ENCODE measurements around the gene KCNQ5. TPM values are rescaled to one million over a fixed set of nuclear protein-coding genes. Genes with fewer than 3 reads are reported as not detected.

The KCNQ5 gene
- total RNA-seq, 1 donor from 2014 or later, result 0.11 TPM

DNA sequence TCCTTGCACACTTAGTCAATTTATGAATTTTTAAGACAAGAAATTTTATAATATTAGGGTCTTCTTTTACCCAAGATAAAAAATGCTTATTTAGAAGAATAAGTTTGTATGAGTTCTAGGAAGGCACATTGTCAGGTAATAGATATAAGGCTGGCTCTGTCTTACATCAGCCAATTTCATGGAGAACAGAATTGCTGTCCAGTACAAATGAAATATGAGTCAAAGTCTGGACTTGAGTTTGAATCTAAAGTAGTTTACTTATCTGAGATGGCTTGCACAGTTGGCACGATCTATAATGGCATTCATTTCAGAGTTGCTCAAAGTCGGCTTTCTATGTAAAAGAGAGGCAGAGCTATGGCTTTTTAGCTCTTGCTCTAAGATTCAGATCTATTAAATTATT, 228.2 kb downstream of the KCNQ5 start:
- intact Hi-C loops (cut with micrococcal nuclease), result no loop called here
- Histone ChIP-seq H3K9me3 (replicated peaks) (no peaks in the 10 kb centered on the region), H3K4me1 (no peaks in the 10 kb centered on the region), H3K36me3 (no peaks in the 10 kb centered on the region), H3K4me3 (no peak overlapping the region), H3K27ac (replicated peaks) (no peak overlapping the region), H3K27me3 (ENCODE audit: low read depth) (no peaks in the 10 kb centered on the region)
- no peak for DNase-seq
- TF ChIP-seq CTCF (IDR thresholded peaks at IDR 0.05; ENCODE audit: borderline replicate concordance), result no peak

- no peak for TF ChIP-seq CTCF (IDR thresholded peaks at IDR 0.05; ENCODE audit: borderline replicate concordance)
- DNase-seq, result no peak
- Histone ChIP-seq H3K4me3 (no peak overlapping the region), H3K27ac (replicated peaks) (no peak overlapping the region), H3K36me3 (no peaks in the 10 kb centered on the region), H3K27me3 (ENCODE audit: low read depth) (no peaks in the 10 kb centered on the region), H3K4me1 (no peaks in the 10 kb centered on the region), H3K9me3 (replicated peaks) (no peaks in the 10 kb centered on the region)
- intact Hi-C loops (cut with micrococcal nuclease), result no loop called here
Measured at GRCh38 chr6:72850469-72850868, 228.6 kb downstream of the KCNQ5 start.

DNA sequence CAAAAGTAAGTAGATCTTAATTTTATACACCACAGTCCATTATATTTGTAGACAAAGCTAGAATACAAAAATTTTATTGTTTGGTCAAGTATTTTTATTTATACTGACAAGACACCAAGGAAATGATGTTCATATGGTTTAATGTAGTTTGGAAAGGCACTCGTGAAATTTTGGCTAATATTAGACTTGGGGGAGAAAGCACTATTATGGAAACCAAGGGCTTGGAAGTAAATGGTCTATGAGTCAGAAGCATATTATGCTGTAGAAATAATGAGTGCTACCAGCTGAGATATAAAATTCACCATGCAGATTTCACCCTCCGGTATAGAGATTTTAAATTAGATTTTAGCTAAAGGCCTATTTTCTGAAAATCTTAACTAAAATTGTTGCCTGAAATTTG, 233.6 kb downstream of the KCNQ5 start:
- no peak for DNase-seq
- intact Hi-C loops (cut with micrococcal nuclease), result no loop called here
- no peaks in the 10 kb centered on the region for H3K4me1 ChIP-seq
- no peaks in the 10 kb centered on the region for H3K9me3 ChIP-seq (replicated peaks)
- no peak overlapping the region for H3K27ac ChIP-seq (replicated peaks)
- no peak overlapping the region for H3K4me3 ChIP-seq
- no peak for TF ChIP-seq CTCF (IDR thresholded peaks at IDR 0.05; ENCODE audit: borderline replicate concordance)
- no peaks in the 10 kb centered on the region for H3K27me3 ChIP-seq (ENCODE audit: low read depth)
- no peaks in the 10 kb centered on the region for H3K36me3 ChIP-seq

DNA sequence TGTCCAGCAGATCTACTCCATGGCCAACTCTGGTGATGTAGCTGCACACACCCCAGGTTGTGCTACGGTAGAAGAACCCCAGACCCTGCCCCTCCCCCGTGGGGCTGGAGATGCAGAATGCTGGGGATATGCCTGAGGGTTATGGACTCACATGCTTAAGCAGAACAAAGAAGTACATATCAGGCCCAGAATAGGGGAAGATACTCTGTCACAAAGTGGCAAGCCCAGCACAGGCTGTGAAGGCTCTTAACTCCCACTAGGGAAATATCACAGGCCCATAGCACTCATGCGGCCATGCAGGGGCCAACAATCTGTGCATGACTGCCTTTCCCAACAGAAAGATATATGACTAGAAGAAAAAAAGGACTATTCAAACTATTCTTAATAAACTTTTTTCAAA, 234.9 kb downstream of the KCNQ5 start:
- H3K4me3 ChIP-seq, result no peak overlapping the region
- H3K9me3 ChIP-seq (replicated peaks), result no peaks in the 10 kb centered on the region
- TF ChIP-seq CTCF (IDR thresholded peaks at IDR 0.05; ENCODE audit: borderline replicate concordance), result no peak
- H3K27ac ChIP-seq (replicated peaks), result no peak overlapping the region
- DNase-seq, result no peak
- H3K4me1 ChIP-seq, result no peaks in the 10 kb centered on the region
- intact Hi-C loops (cut with micrococcal nuclease), result no loop called here
- H3K36me3 ChIP-seq, result no peaks in the 10 kb centered on the region
- H3K27me3 ChIP-seq (ENCODE audit: low read depth), result no peaks in the 10 kb centered on the region

DNA sequence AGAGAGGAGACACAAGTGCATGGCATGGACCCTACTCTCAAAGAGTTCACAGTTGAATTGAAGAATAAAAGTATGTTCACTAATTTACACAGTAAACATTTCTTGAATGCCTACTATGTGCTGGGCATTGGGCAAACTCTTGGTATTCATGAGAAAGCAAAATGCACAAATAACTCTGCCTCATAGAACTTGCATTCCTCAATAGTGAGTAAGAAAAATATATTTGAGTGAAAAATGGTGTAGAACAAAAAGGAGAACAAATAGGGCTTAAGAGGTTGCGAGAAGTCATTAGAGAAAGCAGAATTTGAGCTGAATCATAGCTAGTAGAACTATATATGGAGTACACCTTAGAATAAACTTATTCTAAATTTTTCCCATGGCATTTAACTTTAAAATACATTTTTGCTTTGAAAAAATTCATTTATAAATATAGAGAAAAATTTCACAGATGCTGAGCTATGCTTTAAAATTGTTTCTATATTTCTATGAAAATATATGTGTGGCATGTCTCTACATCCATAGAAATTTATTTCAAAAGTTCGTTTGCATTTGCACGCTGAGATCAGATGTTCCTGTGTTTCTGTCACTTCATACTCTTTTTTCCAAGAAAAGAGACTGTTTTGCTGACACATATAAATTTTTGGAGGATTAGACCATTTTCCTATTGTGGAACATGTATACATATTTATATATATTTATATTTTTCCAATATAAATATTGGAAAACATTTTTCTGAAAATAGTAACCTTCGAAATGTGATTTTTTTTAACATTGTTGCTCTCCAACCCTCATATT, 236.1 kb downstream of the KCNQ5 start:
- no peak overlapping the region for H3K4me3 ChIP-seq
- no peak overlapping the region for H3K27ac ChIP-seq (replicated peaks)
- no peak for TF ChIP-seq CTCF (IDR thresholded peaks at IDR 0.05; ENCODE audit: borderline replicate concordance)
- no peaks in the 10 kb centered on the region for H3K27me3 ChIP-seq (ENCODE audit: low read depth)
- no peaks in the 10 kb centered on the region for H3K9me3 ChIP-seq (replicated peaks)
- no peak for DNase-seq
- intact Hi-C loops (cut with micrococcal nuclease), result no loop called here
- H3K4me1 ChIP-seq, result no peaks in the 10 kb centered on the region
- no peaks in the 10 kb centered on the region for H3K36me3 ChIP-seq
